Measurements from ENCODE around the gene BTBD1.

- no peak for TF ChIP-seq CTCF (conservative IDR thresholded peaks at IDR 0.05; ENCODE audit: low read length)
- TF ChIP-seq EZH2phosphoT487 (IDR thresholded peaks at IDR 0.05; ENCODE audit: borderline replicate concordance, low read depth, low read length), result no peak
Measured at GRCh38 chr15:83012076-83012426, 55.0 kb downstream of the BTBD1 start.

All from OCI-LY7 (cell line).